ENCODE data around the gene SPINK5. TPM values are rescaled to one million over a fixed set of nuclear protein-coding genes. Genes with fewer than 3 reads are reported as not detected.

Gene SPINK5
- polyA plus RNA-seq, 1 donor from 2014 or later = 1.8 TPM

- no peak overlapping the region for H3K27ac ChIP-seq (ENCODE audit: low read length)
Observed at GRCh38 chr5:148033134-148033533, 30.6 kb upstream of the SPINK5 start.

GRCh38 chr5:148035676-148036075 lies 28.1 kb upstream of the SPINK5 start:
- Histone ChIP-seq H3K9ac (ENCODE audit: low read length) (no peak overlapping the region), H3K27ac (ENCODE audit: low read length) (no peak overlapping the region), H2AFZ (ENCODE audit: low read depth, low read length) (no peak overlapping the region), H3K36me3 (ENCODE audit: insufficient read depth, low read length) (no peaks in the 10 kb centered on the region), H3K9me2 (ENCODE audit: insufficient read depth, low read length) (no peaks in the 10 kb centered on the region), H3K4me3 (ENCODE audit: low read length) (no peak overlapping the region), H4K20me1 (ENCODE audit: insufficient read depth) (no peaks in the 10 kb centered on the region), H3K4me2 (ENCODE audit: low read length) (no peak overlapping the region), H3K27me3 (ENCODE audit: insufficient read depth, low read depth, low read length) (no peaks in the 10 kb centered on the region), H3F3A (ENCODE audit: insufficient read depth, low read length, poor library complexity, severe bottlenecking) (no peaks in the 10 kb centered on the region), H3K9me3 (ENCODE audit: low read length) (no peaks in the 10 kb centered on the region), H3K79me2 (replicated peaks; ENCODE audit: insufficient read depth, low read length) (no peaks in the 10 kb centered on the region)
- no peak for TF ChIP-seq CTCF (IDR thresholded peaks at IDR 0.05; ENCODE audit: poor library complexity, severe bottlenecking)
- no peak for TF ChIP-seq EP300 (conservative IDR thresholded peaks at IDR 0.05; ENCODE audit: poor library complexity, severe bottlenecking)
- no peak for TF ChIP-seq REST (IDR thresholded peaks at IDR 0.05; ENCODE audit: borderline replicate concordance)
- TF ChIP-seq TAF1 (IDR thresholded peaks at IDR 0.05; ENCODE audit: low read depth) = no peak
- TF ChIP-seq MXI1 (conservative IDR thresholded peaks at IDR 0.05; ENCODE audit: poor library complexity, severe bottlenecking) = no peak
- TF ChIP-seq POLR2AphosphoS5 (IDR thresholded peaks at IDR 0.05) = no peak
- no peak for TF ChIP-seq RAD21 (conservative IDR thresholded peaks at IDR 0.05)
- no peak for TF ChIP-seq EZH2 (IDR thresholded peaks at IDR 0.05; ENCODE audit: borderline replicate concordance, insufficient read depth, low read length, poor library complexity, severe bottlenecking)
- no peak for TF ChIP-seq SMC3 (conservative IDR thresholded peaks at IDR 0.05; ENCODE audit: poor library complexity)

More at GRCh38 chr5:148033134-148033533, 30.6 kb upstream of the SPINK5 start:
- Histone ChIP-seq H3K9ac (ENCODE audit: low read length) (no peak overlapping the region), H3K27me3 (ENCODE audit: insufficient read depth, low read depth, low read length) (no peaks in the 10 kb centered on the region), H3K4me3 (ENCODE audit: low read length) (no peak overlapping the region), H3K79me2 (replicated peaks; ENCODE audit: insufficient read depth, low read length) (no peaks in the 10 kb centered on the region), H4K20me1 (ENCODE audit: insufficient read depth) (no peaks in the 10 kb centered on the region), H3K36me3 (ENCODE audit: insufficient read depth, low read length) (no peaks in the 10 kb centered on the region), H3K9me3 (ENCODE audit: low read length) (no peaks in the 10 kb centered on the region), H3F3A (ENCODE audit: insufficient read depth, low read length, poor library complexity, severe bottlenecking) (no peaks in the 10 kb centered on the region), H3K4me2 (ENCODE audit: low read length) (no peak overlapping the region), H3K9me2 (ENCODE audit: insufficient read depth, low read length) (no peaks in the 10 kb centered on the region), H2AFZ (ENCODE audit: low read depth, low read length) (no peak overlapping the region)
- TF ChIP-seq SMC3 (conservative IDR thresholded peaks at IDR 0.05; ENCODE audit: poor library complexity) = no peak
- no peak for TF ChIP-seq RAD21 (conservative IDR thresholded peaks at IDR 0.05)

GRCh38 chr5:148042881-148043280 lies 20.9 kb upstream of the SPINK5 start:
- no peak overlapping the region for H3K27ac ChIP-seq (ENCODE audit: low read length)

More at GRCh38 chr5:148042881-148043280, 20.9 kb upstream of the SPINK5 start:
- H2AFZ ChIP-seq (ENCODE audit: low read depth, low read length) = no peak overlapping the region
- no peak overlapping the region for H3K4me2 ChIP-seq (ENCODE audit: low read length)
- no peak overlapping the region for H3K9ac ChIP-seq (ENCODE audit: low read length)
- H3K9me3 ChIP-seq (ENCODE audit: low read length) = no peaks in the 10 kb centered on the region
- H3K4me3 ChIP-seq (ENCODE audit: low read length) = no peak overlapping the region
- TF ChIP-seq CTCF (IDR thresholded peaks at IDR 0.05; ENCODE audit: poor library complexity, severe bottlenecking) (no peak), EZH2 (IDR thresholded peaks at IDR 0.05; ENCODE audit: borderline replicate concordance, insufficient read depth, low read length, poor library complexity, severe bottlenecking) (no peak), SMC3 (conservative IDR thresholded peaks at IDR 0.05; ENCODE audit: poor library complexity) (no peak), RAD21 (conservative IDR thresholded peaks at IDR 0.05) (no peak), EP300 (conservative IDR thresholded peaks at IDR 0.05; ENCODE audit: poor library complexity, severe bottlenecking) (no peak), MXI1 (conservative IDR thresholded peaks at IDR 0.05; ENCODE audit: poor library complexity, severe bottlenecking) (no peak), TAF1 (IDR thresholded peaks at IDR 0.05; ENCODE audit: low read depth) (no peak)
- no peaks in the 10 kb centered on the region for H3F3A ChIP-seq (ENCODE audit: insufficient read depth, low read length, poor library complexity, severe bottlenecking)
- no peaks in the 10 kb centered on the region for H3K9me2 ChIP-seq (ENCODE audit: insufficient read depth, low read length)
- H4K20me1 ChIP-seq (ENCODE audit: insufficient read depth) = no peaks in the 10 kb centered on the region
- H3K79me2 ChIP-seq (replicated peaks; ENCODE audit: insufficient read depth, low read length) = no peaks in the 10 kb centered on the region
- no peaks in the 10 kb centered on the region for H3K27me3 ChIP-seq (ENCODE audit: insufficient read depth, low read depth, low read length)
- no peaks in the 10 kb centered on the region for H3K36me3 ChIP-seq (ENCODE audit: insufficient read depth, low read length)

Measured in neural cell (in vitro differentiated cells).